ENCODE results near the gene ATP8A2. TPM values are rescaled to one million over a fixed set of nuclear protein-coding genes. Genes with fewer than 3 reads are reported as not detected.

Gene ATP8A2
- total RNA-seq, 6 experiments from 2014 or later: not detected

GRCh38 chr13:25391932-25392331 is 20.2 kb downstream of the ATP8A2 start:
- DNase-seq (no peak), ATAC-seq (no peak)
- TF ChIP-seq CTCF (IDR thresholded peaks at IDR 0.05) (no peak), POLR2A (IDR thresholded peaks at IDR 0.05) (no peak)
- WGBS (ENCODE audit: insufficient coverage, low coverage, low lambda C conversion rate, missing lambda C conversion rate): 27% methylated on average over 4 of the region's 4 CpGs
- no peaks in the 10 kb centered on the region for H3K9me3 ChIP-seq
- no peaks in the 10 kb centered on the region for H3K27me3 ChIP-seq
- no peak overlapping the region for H3K27ac ChIP-seq
- no peaks in the 10 kb centered on the region for H3K4me1 ChIP-seq
- H3K4me3 ChIP-seq: no peak overlapping the region
- H3K36me3 ChIP-seq: no peaks in the 10 kb centered on the region
- intact Hi-C loops (cut with DNase I): no loop called here

GRCh38 chr13:25394402-25395060 is 22.8 kb downstream of the ATP8A2 start:
- TF ChIP-seq CTCF (IDR thresholded peaks at IDR 0.05) (no peak), POLR2A (IDR thresholded peaks at IDR 0.05) (no peak)
- 47% methylated on average over 4 of the region's 4 CpGs for WGBS (ENCODE audit: insufficient coverage, low coverage, low lambda C conversion rate, missing lambda C conversion rate)
- intact Hi-C loops (cut with DNase I): no loop called here

GRCh38 chr13:25397763-25398162 is 26.0 kb downstream of the ATP8A2 start:
- no peaks in the 10 kb centered on the region for H3K9me3 ChIP-seq
- no peak overlapping the region for H3K4me3 ChIP-seq
- H3K27me3 ChIP-seq: no peaks in the 10 kb centered on the region
- H3K4me1 ChIP-seq: no peaks in the 10 kb centered on the region
- DNase-seq (no peak), ATAC-seq (no peak)
- intact Hi-C loops (cut with DNase I): no loop called here
- no peak overlapping the region for H3K27ac ChIP-seq
- no peak for TF ChIP-seq POLR2A (IDR thresholded peaks at IDR 0.05)
- no peak for TF ChIP-seq CTCF (IDR thresholded peaks at IDR 0.05)
- WGBS (ENCODE audit: insufficient coverage, low coverage, low lambda C conversion rate, missing lambda C conversion rate): 67% methylated on average over 1 of the region's 1 CpG
- no peaks in the 10 kb centered on the region for H3K36me3 ChIP-seq

More at GRCh38 chr13:25394402-25395060, 22.8 kb downstream of the ATP8A2 start:
- Histone ChIP-seq H3K4me1 (no peaks in the 10 kb centered on the region), H3K27ac (no peak overlapping the region), H3K9me3 (no peaks in the 10 kb centered on the region), H3K36me3 (no peaks in the 10 kb centered on the region), H3K4me3 (no peak overlapping the region), H3K27me3 (no peaks in the 10 kb centered on the region)
- ATAC-seq (no peak), DNase-seq (no peak)

GRCh38 chr13:25400925-25401324 is 29.2 kb downstream of the ATP8A2 start:
- WGBS (ENCODE audit: insufficient coverage, low coverage, low lambda C conversion rate, missing lambda C conversion rate): 61% methylated on average over 6 of the region's 6 CpGs
- no peak overlapping the region for H3K4me3 ChIP-seq
- H3K27me3 ChIP-seq: no peaks in the 10 kb centered on the region
- H3K9me3 ChIP-seq: no peaks in the 10 kb centered on the region
- ATAC-seq (no peak), DNase-seq (no peak)
- no peaks in the 10 kb centered on the region for H3K36me3 ChIP-seq
- H3K27ac ChIP-seq: no peak overlapping the region
- intact Hi-C loops (cut with DNase I): no loop called here
- H3K4me1 ChIP-seq: no peaks in the 10 kb centered on the region
- no peak for TF ChIP-seq POLR2A (IDR thresholded peaks at IDR 0.05)
- no peak for TF ChIP-seq CTCF (IDR thresholded peaks at IDR 0.05)

All from right lobe of liver (tissue), 6 donors.